ENCODE data around the gene GABARAP. TPM values are rescaled to one million over a fixed set of nuclear protein-coding genes. Genes with fewer than 3 reads are reported as not detected.

The GABARAP gene
- polyA plus RNA-seq, 1 donor (not counting 4 experiments of a cell fraction or from before 2014, with no cell fraction given) = 271 TPM

GRCh38 chr17:7220593-7221277 lies 21.5 kb downstream of the GABARAP start:
- dilution Hi-C loops (cut with MboI; ENCODE audit: extremely low pct_ligation_motif_present, low sequenced_read_pairs) = no loop called here
- peak overlapping the region; percentile 88 for H3K4me2 ChIP-seq (ENCODE audit: control insufficient read depth, extremely low read depth, insufficient read depth, low read depth, low read length)
- peaks cover 5% of the 10 kb centered on the region for H4K20me1 ChIP-seq (ENCODE audit: control insufficient read depth, extremely low read depth, insufficient read depth, low read length)
- peaks cover 28 to 38% of the 10 kb centered on the region in 2 experiments for H3K36me3 ChIP-seq (ENCODE audit: control insufficient read depth in 2 of 2, extremely low read depth in 1 of 2, insufficient read depth in 2 of 2, low read length in 2 of 2)
- peak overlapping the region; percentile 55 to 74 (median 72) for H3K4me3 ChIP-seq (ENCODE audit: control insufficient read depth in 2 of 3, extremely low read depth in 1 of 3, insufficient read depth in 2 of 3, low read depth in 1 of 3, low read length in 3 of 3)
- peak overlapping the region; percentile 92 for H3K27ac ChIP-seq (ENCODE audit: control insufficient read depth, insufficient read depth, low read length)
- TF ChIP-seq EZH2 (IDR thresholded peaks at IDR 0.05; ENCODE audit: low read length) = no peak
- TF ChIP-seq, protein P1, sequence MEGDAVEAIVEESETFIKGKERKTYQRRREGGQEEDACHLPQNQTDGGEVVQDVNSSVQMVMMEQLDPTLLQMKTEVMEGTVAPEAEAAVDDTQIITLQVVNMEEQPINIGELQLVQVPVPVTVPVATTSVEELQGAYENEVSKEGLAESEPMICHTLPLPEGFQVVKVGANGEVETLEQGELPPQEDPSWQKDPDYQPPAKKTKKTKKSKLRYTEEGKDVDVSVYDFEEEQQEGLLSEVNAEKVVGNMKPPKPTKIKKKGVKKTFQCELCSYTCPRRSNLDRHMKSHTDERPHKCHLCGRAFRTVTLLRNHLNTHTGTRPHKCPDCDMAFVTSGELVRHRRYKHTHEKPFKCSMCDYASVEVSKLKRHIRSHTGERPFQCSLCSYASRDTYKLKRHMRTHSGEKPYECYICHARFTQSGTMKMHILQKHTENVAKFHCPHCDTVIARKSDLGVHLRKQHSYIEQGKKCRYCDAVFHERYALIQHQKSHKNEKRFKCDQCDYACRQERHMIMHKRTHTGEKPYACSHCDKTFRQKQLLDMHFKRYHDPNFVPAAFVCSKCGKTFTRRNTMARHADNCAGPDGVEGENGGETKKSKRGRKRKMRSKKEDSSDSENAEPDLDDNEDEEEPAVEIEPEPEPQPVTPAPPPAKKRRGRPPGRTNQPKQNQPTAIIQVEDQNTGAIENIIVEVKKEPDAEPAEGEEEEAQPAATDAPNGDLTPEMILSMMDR (optimal IDR thresholded peaks at IDR 0.05 in 1 of 3, IDR thresholded peaks at IDR 0.05 in 1 of 3, conservative IDR thresholded peaks at IDR 0.05 in 1 of 3; ENCODE audit: extremely low read depth in 1 of 3, insufficient read depth in 2 of 3, low read length in 3 of 3) = peak; percentile 72 to 81 (median 79)
- no peaks in the 10 kb centered on the region for H3K9me1 ChIP-seq (ENCODE audit: control insufficient read depth, extremely low read depth, insufficient read depth, low read length)
- FAIRE-seq = peak; percentile 71
- no peak for DNase-seq (ENCODE audit: low read depth, low spot score)
- H2AFZ ChIP-seq (ENCODE audit: control insufficient read depth, low read length) = no peak overlapping the region
- H3K27me3 ChIP-seq (ENCODE audit: control insufficient read depth, extremely low read depth, insufficient read depth, low read length) = no peaks in the 10 kb centered on the region
- H3K9ac ChIP-seq (ENCODE audit: control insufficient read depth, extremely low read depth, insufficient read depth, low read length) = peak overlapping the region; percentile 87
- peaks cover 32% of the 10 kb centered on the region for H3K4me1 ChIP-seq (ENCODE audit: control insufficient read depth, extremely low read depth, insufficient read depth, low read length)
- peaks cover 14% of the 10 kb centered on the region for H3K79me2 ChIP-seq (ENCODE audit: control insufficient read depth, insufficient read depth, low read length)
- H3K9me3 ChIP-seq (ENCODE audit: control insufficient read depth, low read depth, low read length) = no peaks in the 10 kb centered on the region

DNA sequence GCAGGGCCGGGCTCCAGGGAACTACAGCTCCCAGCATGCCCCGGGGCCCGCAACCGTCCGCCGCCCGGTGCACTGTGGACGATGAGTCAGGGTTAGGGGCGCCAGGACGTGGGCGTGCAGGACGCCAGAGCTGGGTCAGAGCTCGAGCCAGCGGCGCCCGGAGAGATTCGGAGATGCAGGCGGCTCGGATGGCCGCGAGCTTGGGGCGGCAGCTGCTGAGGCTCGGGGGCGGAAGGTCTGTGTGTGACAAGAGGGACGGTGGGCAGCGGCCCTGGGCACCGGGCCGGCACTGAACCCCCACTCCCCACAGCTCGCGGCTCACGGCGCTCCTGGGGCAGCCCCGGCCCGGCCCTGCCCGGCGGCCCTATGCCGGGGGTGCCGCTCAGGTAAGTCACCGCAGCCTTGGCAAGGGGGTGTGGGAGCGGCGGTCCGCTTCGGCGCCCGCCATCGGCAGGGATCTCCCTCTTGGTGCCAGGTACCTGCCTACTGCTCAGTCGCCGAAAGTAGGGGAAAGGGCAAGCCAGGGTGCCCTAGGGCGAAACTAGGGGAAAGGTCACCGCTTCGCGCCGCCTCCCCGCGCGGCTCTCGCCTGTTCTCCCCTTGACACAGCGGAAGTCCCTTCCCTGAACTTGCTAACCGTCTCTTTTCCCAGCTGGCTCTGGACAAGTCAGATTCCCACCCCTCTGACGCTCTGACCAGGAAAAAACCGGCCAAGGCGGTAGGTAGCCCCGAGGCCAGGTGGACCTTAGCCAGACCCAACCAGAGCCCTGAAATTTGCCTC lies 22.2 kb downstream of the GABARAP start, which contains the start of the genes ACADVL and DLG4:
Gene ACADVL, plus strand, starts transcription at position 127 of the 781 bp plus-strand sequence. Its CDS starts 47 bp downstream, at position 174.
Gene DLG4, minus strand, starts transcription at position 25 of the 781 bp plus-strand sequence.
- FAIRE-seq = peak; percentile 59
- dilution Hi-C loops (cut with MboI; ENCODE audit: extremely low pct_ligation_motif_present, low sequenced_read_pairs) = no loop called here
- TF ChIP-seq EZH2 (IDR thresholded peaks at IDR 0.05; ENCODE audit: low read length) = no peak
- TF ChIP-seq, protein P1 (optimal IDR thresholded peaks at IDR 0.05 in 1 of 3, IDR thresholded peaks at IDR 0.05 in 1 of 3, conservative IDR thresholded peaks at IDR 0.05 in 1 of 3; ENCODE audit: extremely low read depth in 1 of 3, insufficient read depth in 2 of 3, low read length in 3 of 3) = no peak
- Histone ChIP-seq H3K4me3 (ENCODE audit: control insufficient read depth in 2 of 3, extremely low read depth in 1 of 3, insufficient read depth in 2 of 3, low read depth in 1 of 3, low read length in 3 of 3) (peak within 1 kb of the TSS; percentile 55 to 74 (median 72)), H3K27ac (ENCODE audit: control insufficient read depth, insufficient read depth, low read length) (peak within 1 kb of the TSS; percentile 92), H3K4me1 (ENCODE audit: control insufficient read depth, extremely low read depth, insufficient read depth, low read length) (peaks cover 36% of the 10 kb centered on the region), H3K9ac (ENCODE audit: control insufficient read depth, extremely low read depth, insufficient read depth, low read length) (peak within 1 kb of the TSS; percentile 87), H3K27me3 (ENCODE audit: control insufficient read depth, extremely low read depth, insufficient read depth, low read length) (no peaks in the 10 kb centered on the region), H3K36me3 (ENCODE audit: control insufficient read depth in 2 of 2, extremely low read depth in 1 of 2, insufficient read depth in 2 of 2, low read length in 2 of 2) (peaks cover 26 to 37% of the 10 kb centered on the region in 2 experiments), H3K4me2 (ENCODE audit: control insufficient read depth, extremely low read depth, insufficient read depth, low read depth, low read length) (peak within 1 kb of the TSS; percentile 88), H3K9me1 (ENCODE audit: control insufficient read depth, extremely low read depth, insufficient read depth, low read length) (no peaks in the 10 kb centered on the region), H3K79me2 (ENCODE audit: control insufficient read depth, insufficient read depth, low read length) (peaks cover 14% of the 10 kb centered on the region), H2AFZ (ENCODE audit: control insufficient read depth, low read length) (peak within 1 kb of the TSS; percentile 39), H4K20me1 (ENCODE audit: control insufficient read depth, extremely low read depth, insufficient read depth, low read length) (peaks cover 5% of the 10 kb centered on the region), H3K9me3 (ENCODE audit: control insufficient read depth, low read depth, low read length) (no peaks in the 10 kb centered on the region)
- no peak for DNase-seq (ENCODE audit: low read depth, low spot score)
